ENCODE measurements around the gene WASF2. TPM values are rescaled to one million over a fixed set of nuclear protein-coding genes. Genes with fewer than 3 reads are reported as not detected.

Gene WASF2
- total RNA-seq, 1 donor, result 33.0 TPM

- no peak overlapping the region for H3K4me3 ChIP-seq (ENCODE audit: low read depth, low read length)
- DNase-seq (ENCODE audit: low read depth), result no peak
- TF ChIP-seq CTCF (IDR thresholded peaks at IDR 0.05; ENCODE audit: insufficient read depth, low read length), result no peak
Measured at GRCh38 chr1:27492796-27493195, 2.8 kb upstream of the WASF2 start.

- TF ChIP-seq CTCF (IDR thresholded peaks at IDR 0.05; ENCODE audit: insufficient read depth, low read length), result no peak
- peak; percentile 74 for DNase-seq (ENCODE audit: low read depth)
- no peak overlapping the region for H3K4me3 ChIP-seq (ENCODE audit: low read depth, low read length)
Measured at GRCh38 chr1:27491748-27492700, 2.1 kb upstream of the WASF2 start.

- peak; percentile 53 for DNase-seq (ENCODE audit: low read depth)
- H3K4me3 ChIP-seq (ENCODE audit: low read depth, low read length), result peak overlapping the region; percentile 99
- TF ChIP-seq CTCF (IDR thresholded peaks at IDR 0.05; ENCODE audit: insufficient read depth, low read length), result no peak
Measured at GRCh38 chr1:27489501-27489972, 430 bp downstream of the WASF2 start.

- H3K4me3 ChIP-seq (ENCODE audit: low read depth, low read length), result peak overlapping the region; percentile 99
- peak; percentile 54 for DNase-seq (ENCODE audit: low read depth)
- no peak for TF ChIP-seq CTCF (IDR thresholded peaks at IDR 0.05; ENCODE audit: insufficient read depth, low read length)
Measured at GRCh38 chr1:27487966-27488884, 1.7 kb downstream of the WASF2 start.

- DNase-seq (ENCODE audit: low read depth), result no peak
- no peak for TF ChIP-seq CTCF (IDR thresholded peaks at IDR 0.05; ENCODE audit: insufficient read depth, low read length)
- H3K4me3 ChIP-seq (ENCODE audit: low read depth, low read length), result no peak overlapping the region
Measured at GRCh38 chr1:27485363-27485762, 4.6 kb downstream of the WASF2 start.

GRCh38 chr1:27483659-27484058, 6.3 kb downstream of the WASF2 start:
- DNase-seq (ENCODE audit: low read depth), result no peak
- H3K4me3 ChIP-seq (ENCODE audit: low read depth, low read length), result no peak overlapping the region
- no peak for TF ChIP-seq CTCF (IDR thresholded peaks at IDR 0.05; ENCODE audit: insufficient read depth, low read length)
